Daoy (cell line): ENCODE data around the gene CTRL. TPM values are rescaled to one million over a fixed set of nuclear protein-coding genes. Genes with fewer than 3 reads are reported as not detected.
"Not testable (repeated sequence)": the region's sequence is repeated elsewhere in the genome, so short reads cannot be mapped to it uniquely, and the experiment has no call there.

Experiments
- DNase-seq: peaks from one replicate; pipeline ENCODE4 v3.0.0-alpha.2; 2015; ENCODE audit warnings: low read depth
- total RNA-seq: library from RNA; depleted of rRNA; stranded (reverse); fragments of >200 nt; shearing (Covaris generic); gene quantifications from 2 replicates; pipeline ENCODE4 v1.2.3, GENCODE V29; 2014; rRNA removed

CTRL gene
- total RNA-seq, result 0.74 and 1.6 TPM in 2 replicates

DNA sequence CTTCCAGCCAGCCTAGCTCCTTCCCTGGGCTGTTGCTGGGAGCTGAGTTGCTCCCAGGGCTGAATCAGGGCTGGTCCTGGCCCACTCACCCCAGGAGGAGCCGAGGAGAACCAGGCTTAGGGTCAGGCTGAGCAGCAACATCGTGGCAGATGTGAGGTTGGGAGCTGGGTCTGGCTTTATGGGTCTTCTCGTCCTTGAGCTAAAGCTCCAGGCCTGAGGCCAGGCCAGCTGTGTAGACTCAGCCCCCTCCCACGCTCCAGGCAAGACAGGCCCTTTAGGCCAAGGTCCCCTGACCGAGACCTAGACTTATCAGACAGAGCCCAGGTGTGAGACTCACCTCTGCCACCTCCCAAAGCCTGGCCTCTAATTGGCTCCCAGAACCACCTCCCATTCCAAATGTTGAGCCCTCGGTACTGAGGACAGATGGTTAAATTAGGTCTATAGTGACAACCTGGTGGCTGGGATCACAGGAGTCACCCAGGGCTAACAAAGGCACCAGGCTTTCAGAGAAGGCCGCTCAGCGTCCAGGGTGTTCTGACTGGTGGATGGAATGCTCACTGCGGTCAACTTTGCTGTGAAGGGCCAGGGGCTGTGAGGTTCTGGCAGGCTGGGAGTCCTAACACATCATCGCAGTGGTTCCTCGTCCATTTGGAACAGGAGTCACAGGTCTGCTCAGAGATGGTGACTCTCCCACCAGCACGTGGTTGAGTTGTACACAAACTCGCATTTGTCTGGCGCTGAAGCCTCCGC is at the start of gene CTRL:
Gene CTRL, minus strand, starts transcription at position 151 of the 750 bp plus-strand sequence. Its CDS starts 10 bp downstream, at position 141.
- DNase-seq, result no peak

DNA sequence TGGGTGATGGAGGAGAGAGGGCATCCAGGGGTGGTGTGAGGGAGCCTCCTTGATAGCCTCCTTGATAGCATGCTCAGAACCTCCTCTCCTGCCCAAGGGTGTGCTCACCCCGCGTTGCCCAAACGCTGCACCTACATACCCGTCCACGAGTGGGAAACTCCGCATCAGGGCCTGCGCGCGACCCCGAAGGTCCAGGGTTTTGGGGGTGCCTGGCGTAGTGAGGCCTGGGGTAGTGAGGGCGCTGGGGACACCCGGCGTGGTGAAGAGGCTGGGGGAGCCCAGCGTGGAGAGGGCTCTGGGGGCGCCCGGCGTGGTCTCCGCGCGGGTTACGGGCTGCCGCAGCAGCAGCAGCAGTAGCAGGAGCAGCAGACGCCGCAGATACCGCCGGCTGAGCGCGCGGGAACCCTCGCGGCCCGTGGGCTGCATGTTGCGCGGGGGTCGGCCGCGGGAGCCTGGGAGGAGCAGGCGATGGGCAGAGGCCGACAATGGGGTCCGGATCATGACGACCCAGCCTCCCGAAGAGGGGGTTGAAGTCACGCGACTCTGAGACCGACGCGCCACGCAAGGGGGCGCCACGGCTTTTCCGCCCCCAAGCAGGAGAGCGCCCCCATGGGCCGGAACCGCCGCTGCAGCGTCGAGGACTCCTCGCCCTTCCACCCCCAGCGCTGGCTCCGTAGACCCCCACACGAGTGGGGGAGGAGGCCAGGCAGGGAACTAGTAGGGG is 48.5 kb upstream of the CTRL start, which contains the start of gene DPEP3:
Gene DPEP3, minus strand, starts transcription at position 545 of the 724 bp plus-strand sequence. Its CDS starts 119 bp downstream, at position 426.
- DNase-seq, result no peak

DNA sequence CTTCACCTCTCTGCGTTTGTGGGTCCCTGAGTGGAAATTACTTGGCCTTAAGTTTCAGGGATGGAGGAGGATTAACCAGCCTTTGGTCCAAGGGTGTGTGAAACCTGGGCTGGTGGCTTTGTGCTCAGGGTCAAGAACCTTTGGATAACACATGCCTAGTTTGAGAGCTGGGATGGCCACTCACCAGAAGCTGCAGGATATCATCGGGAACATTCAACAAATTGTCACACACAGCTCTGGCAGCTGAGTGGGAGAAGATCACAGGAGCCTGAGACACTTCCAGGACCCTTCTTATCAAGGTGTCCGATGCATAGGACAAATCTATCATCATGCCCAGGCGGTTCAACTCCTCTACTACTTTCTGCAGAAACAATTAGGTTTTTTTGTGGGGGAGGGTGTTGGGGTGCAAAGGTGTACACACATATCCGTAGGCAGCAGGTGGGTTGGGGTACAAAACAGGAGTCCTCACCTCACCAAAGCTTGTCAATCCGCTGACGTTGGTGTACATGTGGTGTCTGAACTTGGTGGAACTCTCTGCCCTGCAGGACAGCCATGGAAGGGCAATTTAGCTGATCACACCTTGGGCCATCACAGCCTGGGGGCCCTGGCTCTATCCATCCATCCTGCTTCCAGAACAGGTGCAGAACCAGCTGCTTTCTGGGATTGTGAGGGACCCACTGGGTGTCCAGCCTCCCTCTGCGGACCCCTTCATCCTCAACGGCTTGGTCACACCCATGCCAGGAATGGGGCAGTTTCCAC is 46.0 kb upstream of the CTRL start:
- DNase-seq, result no peak

GRCh38 chr16:67977005-67977404 is 45.3 kb upstream of the CTRL start:
- no peak for DNase-seq

DNA sequence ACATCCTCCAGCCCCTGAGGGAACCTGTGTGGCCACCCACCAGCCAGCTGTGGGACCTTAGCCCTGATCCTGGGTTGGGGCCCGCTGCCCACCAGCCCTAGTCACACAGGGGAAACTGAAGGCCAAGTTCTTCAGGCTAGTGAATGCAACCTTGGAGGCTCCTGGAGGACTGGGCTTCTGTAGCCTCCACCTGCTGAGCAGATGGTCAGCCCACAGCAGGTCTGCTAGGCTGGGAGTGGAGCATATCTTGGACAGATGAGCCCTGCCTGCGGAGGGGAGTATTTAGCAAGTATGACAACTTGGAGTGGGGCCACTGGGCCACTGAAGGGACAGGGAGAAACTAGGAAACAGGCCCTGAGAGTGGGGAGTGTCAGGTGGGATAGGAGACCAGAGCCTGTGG is 44.5 kb upstream of the CTRL start:
- DNase-seq, result no peak

DNA sequence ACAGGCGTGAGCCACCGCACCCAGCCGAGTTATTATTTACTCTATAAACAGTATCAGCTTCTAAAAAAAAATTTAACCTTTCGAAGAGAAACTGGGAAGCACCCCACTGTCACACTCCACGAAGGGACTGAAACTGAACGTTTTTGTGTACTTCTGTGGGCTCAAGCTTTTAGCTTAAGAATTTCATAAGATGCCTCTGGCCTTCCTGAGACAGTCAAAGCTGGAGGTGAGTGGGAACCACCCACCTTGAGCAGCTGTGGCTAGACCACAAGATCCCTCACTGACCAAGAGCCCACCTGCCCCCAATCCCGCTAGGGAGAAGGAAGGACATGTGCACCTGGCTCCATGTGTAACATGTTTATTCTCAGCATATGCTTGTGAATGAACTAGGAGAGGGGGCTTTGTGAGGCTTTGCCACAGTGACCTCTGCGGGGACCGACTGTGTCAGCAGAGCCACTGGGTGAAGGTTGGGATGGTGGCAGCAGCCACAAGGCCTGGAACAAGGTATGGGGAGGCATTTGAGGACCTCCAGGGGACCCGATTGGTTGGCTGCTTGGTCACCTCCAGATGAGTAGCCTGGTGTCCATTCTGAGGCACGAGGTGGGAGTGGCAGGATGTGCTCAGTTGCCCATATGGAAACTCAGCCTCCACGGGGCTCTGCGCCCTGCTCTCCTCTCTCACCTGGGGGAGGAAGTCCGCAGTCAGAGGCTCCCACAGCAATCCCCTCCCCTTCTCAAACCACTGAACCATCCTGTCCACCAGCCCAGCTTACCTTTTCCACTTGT is 43.9 kb upstream of the CTRL start:
- DNase-seq, result no peak

DNA sequence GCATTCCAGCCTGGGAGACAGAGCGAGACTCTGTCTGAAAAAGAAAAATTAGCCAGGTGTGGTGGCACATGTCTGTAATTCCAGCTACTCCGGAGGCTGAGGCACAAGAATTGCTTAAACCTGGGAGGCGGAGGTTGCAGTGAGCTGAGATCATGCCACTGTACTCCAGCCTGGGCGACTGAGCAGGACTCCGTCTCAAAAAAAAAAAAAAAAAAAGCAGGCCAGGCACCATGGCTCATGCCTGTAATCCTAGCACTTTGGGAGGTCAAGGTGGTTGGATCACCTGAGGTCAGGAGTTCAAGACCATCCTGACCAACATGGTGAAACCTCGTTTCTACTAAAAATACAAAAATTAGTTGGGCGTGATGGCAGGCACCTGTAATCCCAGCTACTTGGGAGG is 40.6 kb upstream of the CTRL start:
- DNase-seq, result not testable (repeated sequence)

GRCh38 chr16:67971111-67971510 is 39.4 kb upstream of the CTRL start:
- DNase-seq, result no peak

DNA sequence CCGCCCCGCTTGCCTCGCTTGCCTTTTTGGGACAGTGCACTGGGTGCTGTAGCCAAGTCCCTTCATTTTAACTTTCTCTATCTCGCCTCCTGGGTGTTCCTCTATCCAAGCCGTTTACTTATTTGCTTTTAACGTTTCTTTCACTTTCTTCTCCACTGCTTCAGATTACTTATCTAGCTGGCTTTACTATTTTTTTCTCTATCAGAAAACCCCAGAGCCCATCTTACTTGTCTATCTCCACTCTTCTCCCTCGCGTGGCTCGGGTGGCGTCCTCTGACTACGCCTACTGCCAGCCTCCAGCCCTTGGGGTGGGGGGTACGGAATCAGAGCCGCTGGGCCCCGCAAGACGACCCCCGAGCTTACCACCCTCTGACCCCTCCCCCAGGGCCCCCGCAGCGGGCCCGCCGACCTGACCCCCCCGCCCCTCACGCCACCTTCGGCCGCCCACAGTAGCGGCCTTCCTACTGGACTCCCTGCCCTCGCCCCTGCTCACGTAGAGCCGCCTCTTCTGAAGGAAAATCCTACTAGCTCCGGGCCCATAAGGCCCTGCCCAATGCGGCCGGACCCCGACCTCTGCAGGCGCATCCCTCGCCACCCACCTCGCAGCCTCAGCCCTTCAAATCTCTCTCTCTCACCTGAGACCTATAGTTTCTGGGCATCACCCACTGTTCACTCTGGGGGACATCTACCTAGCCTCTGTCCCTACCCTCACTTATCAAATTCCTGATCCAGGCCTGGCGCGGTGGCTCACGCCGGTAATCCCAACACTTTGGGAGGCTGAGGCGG is 37.8 kb upstream of the CTRL start:
- DNase-seq, result no peak

DNA sequence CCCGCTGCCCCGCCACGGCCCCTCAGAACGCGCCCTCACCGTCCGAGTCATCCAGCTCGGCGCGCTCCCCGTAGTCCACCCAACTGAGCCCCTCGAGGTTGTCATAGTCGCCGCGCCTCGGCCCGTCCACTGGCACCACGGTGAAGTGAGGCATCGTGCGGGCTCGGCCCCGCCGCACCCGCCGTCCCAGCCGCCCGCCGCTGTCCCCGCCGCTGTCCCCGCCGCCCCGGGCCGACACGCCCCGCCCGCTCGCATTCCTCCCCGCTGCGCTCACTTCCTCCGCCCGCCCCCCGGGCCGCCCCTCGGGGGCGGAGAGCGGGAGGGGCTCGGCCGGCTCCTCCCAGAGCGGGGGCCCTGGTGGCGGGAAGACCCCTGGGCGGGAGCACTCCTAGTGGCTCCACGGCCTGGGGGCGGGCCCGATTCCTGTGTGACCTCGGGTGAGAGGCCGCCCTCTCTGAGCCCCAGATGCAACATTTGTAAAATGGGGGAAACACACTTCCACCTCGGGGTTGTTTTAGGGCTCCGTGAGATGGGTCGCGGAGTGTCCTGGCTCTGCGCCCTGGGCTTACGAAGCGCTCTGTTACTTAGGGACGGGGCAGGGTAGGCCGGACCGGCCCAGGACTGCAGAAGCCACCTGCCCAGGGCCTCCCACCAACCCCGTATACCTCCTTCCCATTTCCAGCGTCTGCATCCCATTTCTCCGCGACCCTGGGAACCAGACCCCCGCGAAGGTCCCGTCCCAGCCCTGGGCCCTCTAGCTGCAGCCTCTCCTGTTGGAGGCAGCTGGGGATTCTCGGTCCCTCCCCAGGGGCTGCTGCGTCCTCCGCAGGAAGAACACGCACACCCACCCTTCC is 37.0 kb upstream of the CTRL start, which contains the start of gene SLC12A4:
Gene SLC12A4, minus strand, starts transcription at position 238 of the 854 bp plus-strand sequence. Its CDS starts 84 bp downstream, at position 154.
- peak; percentile 85 for DNase-seq

DNA sequence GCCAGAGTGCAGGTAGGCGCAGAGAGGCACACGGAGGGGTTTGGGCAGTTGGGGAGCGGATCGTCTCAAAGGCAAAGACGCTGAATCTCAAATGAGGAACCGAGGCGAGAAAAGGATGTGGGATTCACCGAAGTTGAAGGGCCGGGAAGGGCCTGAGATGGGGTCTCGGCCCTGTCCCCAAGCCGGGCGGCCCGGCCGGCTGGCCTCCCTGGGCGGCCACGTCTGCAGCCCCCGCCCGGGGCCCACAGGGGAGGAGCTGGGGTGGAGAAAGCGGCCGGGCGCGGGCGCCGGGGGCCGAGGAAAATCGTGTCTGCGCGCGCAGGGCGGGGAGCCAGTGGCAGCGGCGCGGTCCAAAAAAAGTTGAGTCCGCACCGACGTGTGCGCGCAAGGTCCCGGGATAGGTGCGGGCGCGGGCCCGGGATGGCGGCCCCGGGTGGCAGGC is 36.3 kb upstream of the CTRL start:
- peak; percentile 25 for DNase-seq

- no peak for DNase-seq
These were observed 35.7 kb upstream of the CTRL start for GRCh38 chr16:67967183-67967957.

- no peak for DNase-seq
These were observed 35.0 kb upstream of the CTRL start for GRCh38 chr16:67966549-67967182.

- no peak for DNase-seq
These were observed 34.2 kb upstream of the CTRL start for GRCh38 chr16:67965668-67966548.

- no peak for DNase-seq
These were observed 32.9 kb upstream of the CTRL start for GRCh38 chr16:67964477-67965131.

- DNase-seq, result no peak
These were observed 32.1 kb upstream of the CTRL start for GRCh38 chr16:67963662-67964321.
